Vagina (tissue), 2 donors: ENCODE data around the gene ATF5.
"Not testable (repeated sequence)": the region's sequence is repeated elsewhere in the genome, so short reads cannot be mapped to it uniquely, and the experiment has no call there.

ENCODE experiments used
- CTCF ChIP-seq, 3 experiments: fragments of 450-650 bp in 2 of 3; fragments of 200-600 bp in 1 of 3; sonication (generic) in 1 of 3; IDR thresholded peaks; one replicate each; pipeline ENCODE4 v1.5.1; 2017 to 2019; ENCODE audit warnings: antibody characterized with exemption in 3 of 3, mild to moderate bottlenecking in 2 of 3, moderate library complexity in 2 of 3
- POLR2AphosphoS5 ChIP-seq, 2 donors: sonication (generic); formaldehyde crosslinking; IDR thresholded peaks; one replicate each; pipeline ENCODE4 v1.9.0; 2017; ENCODE audit warnings: antibody characterized with exemption in 2 of 2, mild to moderate bottlenecking in 2 of 2, low read depth in 1 of 2; ENCODE audit not compliant: insufficient read depth in 1 of 2

GRCh38 chr19:49969355-49969754 lies 40.4 kb downstream of the ATF5 start:
- TF ChIP-seq CTCF (IDR thresholded peaks at IDR 0.05); POLR2AphosphoS5 (IDR thresholded peaks at IDR 0.05; ENCODE audit: insufficient read depth in 1 of 2, low read depth in 1 of 2): not testable (repeated sequence)
